HL-60 (cell line): ENCODE results near the gene RANBP3.
A peak's percentile ranks its signal among the peaks of the same experiment; 100 is the strongest.

Experiments
- DNase-seq, 2 experiments: peaks; one replicate each; pipeline ENCODE4 v3.0.0-alpha.2; 2010 to 2020; ENCODE audit warnings: low read depth in 1 of 2, low spot score in 1 of 2
- H3K27ac ChIP-seq: fragments of 250-450 bp; sonication (Bioruptor Pico); replicated peaks from 2 replicates; pipeline ENCODE4 v1.5.1; 2020; ENCODE audit warnings: mild to moderate bottlenecking, moderate library complexity
- H3K27me3 ChIP-seq: fragments of 250-450 bp; sonication (Bioruptor Pico); 2 replicates; pipeline ENCODE4 v1.5.1; 2021; ENCODE audit warnings: mild to moderate bottlenecking, moderate library complexity; ENCODE audit not compliant: insufficient read depth, poor library complexity, severe bottlenecking
- H3K4me3 ChIP-seq: replicated peaks from 2 replicates; pipeline ENCODE4 v1.5.1; 2011; ENCODE audit warnings: mild to moderate bottlenecking, control low read depth, low read length; ENCODE audit not compliant: insufficient read depth
- GABPA ChIP-seq: IDR thresholded peaks from 2 replicates; pipeline ENCODE4 v1.6.1; 2012; ENCODE audit warnings: low read depth
- POLR2AphosphoS5 ChIP-seq: IDR thresholded peaks from 2 replicates; pipeline ENCODE4 v1.6.1; 2012; ENCODE audit warnings: low read depth
- SPI1 ChIP-seq: IDR thresholded peaks from 2 replicates; pipeline ENCODE4 v1.6.1; 2012; ENCODE audit warnings: low read depth, mild to moderate bottlenecking, borderline replicate concordance
- TF ChIP-seq, protein P1 (sequence below): IDR thresholded peaks from one replicate; pipeline ENCODE4 v1.5.1; 2011; ENCODE audit warnings: low read length, control low read depth, inconsistent platforms; ENCODE audit not compliant: insufficient read depth
- TF ChIP-seq, protein P2 (sequence below): IDR thresholded peaks from 2 replicates; pipeline ENCODE4 v1.6.1; 2012; ENCODE audit warnings: low read depth; ENCODE audit not compliant: insufficient replicate concordance

The RANBP3 gene

GRCh38 chr19:6021878-6022569 lies 44.1 kb upstream of the RANBP3 start:
- TF ChIP-seq, protein P1, sequence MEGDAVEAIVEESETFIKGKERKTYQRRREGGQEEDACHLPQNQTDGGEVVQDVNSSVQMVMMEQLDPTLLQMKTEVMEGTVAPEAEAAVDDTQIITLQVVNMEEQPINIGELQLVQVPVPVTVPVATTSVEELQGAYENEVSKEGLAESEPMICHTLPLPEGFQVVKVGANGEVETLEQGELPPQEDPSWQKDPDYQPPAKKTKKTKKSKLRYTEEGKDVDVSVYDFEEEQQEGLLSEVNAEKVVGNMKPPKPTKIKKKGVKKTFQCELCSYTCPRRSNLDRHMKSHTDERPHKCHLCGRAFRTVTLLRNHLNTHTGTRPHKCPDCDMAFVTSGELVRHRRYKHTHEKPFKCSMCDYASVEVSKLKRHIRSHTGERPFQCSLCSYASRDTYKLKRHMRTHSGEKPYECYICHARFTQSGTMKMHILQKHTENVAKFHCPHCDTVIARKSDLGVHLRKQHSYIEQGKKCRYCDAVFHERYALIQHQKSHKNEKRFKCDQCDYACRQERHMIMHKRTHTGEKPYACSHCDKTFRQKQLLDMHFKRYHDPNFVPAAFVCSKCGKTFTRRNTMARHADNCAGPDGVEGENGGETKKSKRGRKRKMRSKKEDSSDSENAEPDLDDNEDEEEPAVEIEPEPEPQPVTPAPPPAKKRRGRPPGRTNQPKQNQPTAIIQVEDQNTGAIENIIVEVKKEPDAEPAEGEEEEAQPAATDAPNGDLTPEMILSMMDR: peak; percentile 82
- TF ChIP-seq SPI1: no peak
- Histone ChIP-seq H3K27me3 (no peaks in the 10 kb centered on the region), H3K27ac (no peak overlapping the region), H3K4me3 (no peak overlapping the region)
- peak; percentile 31 to 82 for DNase-seq

DNA sequence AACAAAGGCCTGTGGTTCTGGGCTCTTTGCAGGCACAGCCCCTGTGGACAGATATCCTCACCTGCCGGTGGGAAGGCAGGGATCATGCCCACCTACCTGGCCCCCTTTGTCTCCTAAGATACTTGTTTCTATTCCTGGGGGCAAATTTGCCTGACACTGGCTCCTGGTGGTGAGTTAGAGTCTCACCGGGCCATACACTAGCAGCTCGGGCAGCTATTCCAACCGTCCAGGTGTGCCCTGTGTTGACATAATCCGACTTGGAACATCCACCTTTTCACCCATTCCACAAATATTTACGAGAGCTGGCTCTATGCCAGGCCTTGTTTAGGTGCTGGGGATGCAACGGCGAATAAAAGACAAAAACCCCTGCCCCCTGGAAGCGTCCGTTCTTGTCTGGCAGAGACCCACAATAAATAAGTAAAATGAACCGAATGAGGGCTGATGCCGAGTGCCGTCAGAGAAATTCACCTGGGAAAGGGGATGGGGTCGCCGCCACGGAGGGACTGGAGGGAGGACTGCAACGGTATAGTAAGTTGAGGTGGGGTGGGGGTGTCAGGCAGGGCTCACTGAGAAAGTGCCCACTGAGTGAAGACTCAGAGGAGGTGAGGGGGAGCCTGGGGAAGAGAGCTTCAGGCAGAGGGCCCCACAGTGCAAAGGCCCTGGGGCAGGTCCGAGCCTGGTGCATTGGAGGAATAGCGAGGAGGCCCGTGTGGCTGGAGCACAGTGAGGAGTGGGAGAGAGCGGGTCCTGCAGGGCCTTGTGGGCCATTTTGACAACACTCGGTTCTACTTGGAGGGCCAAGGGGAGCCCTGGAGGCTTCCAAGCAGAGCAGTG lies 43.2 kb upstream of the RANBP3 start:
- Histone ChIP-seq H3K27ac (no peak overlapping the region), H3K4me3 (no peak overlapping the region), H3K27me3 (no peaks in the 10 kb centered on the region)
- TF ChIP-seq, protein P1: no peak
- TF ChIP-seq POLR2AphosphoS5 (no peak), GABPA (no peak), SPI1 (no peak)
- TF ChIP-seq, protein P2, sequence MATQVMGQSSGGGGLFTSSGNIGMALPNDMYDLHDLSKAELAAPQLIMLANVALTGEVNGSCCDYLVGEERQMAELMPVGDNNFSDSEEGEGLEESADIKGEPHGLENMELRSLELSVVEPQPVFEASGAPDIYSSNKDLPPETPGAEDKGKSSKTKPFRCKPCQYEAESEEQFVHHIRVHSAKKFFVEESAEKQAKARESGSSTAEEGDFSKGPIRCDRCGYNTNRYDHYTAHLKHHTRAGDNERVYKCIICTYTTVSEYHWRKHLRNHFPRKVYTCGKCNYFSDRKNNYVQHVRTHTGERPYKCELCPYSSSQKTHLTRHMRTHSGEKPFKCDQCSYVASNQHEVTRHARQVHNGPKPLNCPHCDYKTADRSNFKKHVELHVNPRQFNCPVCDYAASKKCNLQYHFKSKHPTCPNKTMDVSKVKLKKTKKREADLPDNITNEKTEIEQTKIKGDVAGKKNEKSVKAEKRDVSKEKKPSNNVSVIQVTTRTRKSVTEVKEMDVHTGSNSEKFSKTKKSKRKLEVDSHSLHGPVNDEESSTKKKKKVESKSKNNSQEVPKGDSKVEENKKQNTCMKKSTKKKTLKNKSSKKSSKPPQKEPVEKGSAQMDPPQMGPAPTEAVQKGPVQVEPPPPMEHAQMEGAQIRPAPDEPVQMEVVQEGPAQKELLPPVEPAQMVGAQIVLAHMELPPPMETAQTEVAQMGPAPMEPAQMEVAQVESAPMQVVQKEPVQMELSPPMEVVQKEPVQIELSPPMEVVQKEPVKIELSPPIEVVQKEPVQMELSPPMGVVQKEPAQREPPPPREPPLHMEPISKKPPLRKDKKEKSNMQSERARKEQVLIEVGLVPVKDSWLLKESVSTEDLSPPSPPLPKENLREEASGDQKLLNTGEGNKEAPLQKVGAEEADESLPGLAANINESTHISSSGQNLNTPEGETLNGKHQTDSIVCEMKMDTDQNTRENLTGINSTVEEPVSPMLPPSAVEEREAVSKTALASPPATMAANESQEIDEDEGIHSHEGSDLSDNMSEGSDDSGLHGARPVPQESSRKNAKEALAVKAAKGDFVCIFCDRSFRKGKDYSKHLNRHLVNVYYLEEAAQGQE: no peak
- DNase-seq: no peak

DNA sequence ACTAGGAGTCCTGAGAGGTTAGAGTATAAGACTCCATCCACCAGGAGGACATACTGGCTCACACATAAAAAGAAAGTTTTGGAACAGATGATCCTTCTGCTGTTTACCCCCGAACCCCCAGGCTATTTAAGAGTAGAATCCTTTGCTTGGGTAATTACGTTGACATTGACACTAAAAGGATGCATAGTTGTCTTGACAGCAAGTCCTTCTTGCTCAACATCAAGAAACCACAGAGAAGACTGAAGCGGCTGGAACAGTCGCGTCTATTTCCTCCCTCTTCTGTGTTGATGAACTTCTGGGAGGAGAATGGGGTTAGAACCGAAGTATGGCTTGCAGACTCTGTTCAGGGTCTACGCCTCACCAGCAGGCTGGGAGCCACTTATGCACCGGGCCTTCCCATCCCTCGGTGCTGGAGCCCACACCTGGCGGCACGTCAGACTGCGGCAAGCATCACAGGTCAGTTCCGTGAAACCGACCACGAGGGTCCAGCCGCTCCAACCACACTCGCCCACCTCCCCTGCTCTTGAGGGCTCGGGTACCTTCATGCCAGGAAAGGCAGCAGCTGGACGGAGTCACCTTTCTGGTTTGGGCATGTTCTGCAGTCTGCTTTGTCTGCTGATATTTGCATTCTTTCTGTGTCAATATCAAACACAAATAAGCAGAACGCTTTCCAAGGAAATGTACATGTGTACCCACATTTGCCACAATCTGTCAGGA lies 42.4 kb upstream of the RANBP3 start:
- H3K4me3 ChIP-seq: no peak overlapping the region
- H3K27me3 ChIP-seq: no peaks in the 10 kb centered on the region
- TF ChIP-seq POLR2AphosphoS5 (no peak), GABPA (no peak), SPI1 (no peak)
- TF ChIP-seq, protein P2: no peak
- TF ChIP-seq, protein P1: no peak
- DNase-seq: peak in 1 of 2 experiments; percentile 70
- H3K27ac ChIP-seq: no peak overlapping the region
